AG09319 (cell line): Measurements from ENCODE around the gene SGCB.

ENCODE experiments used
- DNase-seq: peaks from one replicate; pipeline ENCODE4 v3.0.0-alpha.2; 2010; ENCODE audit warnings: low read depth; ENCODE audit errors: extremely low read depth
- TF ChIP-seq, protein P1 (sequence below): IDR thresholded peaks from 2 replicates; pipeline ENCODE4 v1.5.1; 2011; ENCODE audit warnings: low read depth, mild to moderate bottlenecking, inconsistent platforms, low read length, moderate library complexity

The SGCB gene

GRCh38 chr4:51995647-51996220, 42.4 kb downstream of the SGCB start:
- TF ChIP-seq, protein P1, sequence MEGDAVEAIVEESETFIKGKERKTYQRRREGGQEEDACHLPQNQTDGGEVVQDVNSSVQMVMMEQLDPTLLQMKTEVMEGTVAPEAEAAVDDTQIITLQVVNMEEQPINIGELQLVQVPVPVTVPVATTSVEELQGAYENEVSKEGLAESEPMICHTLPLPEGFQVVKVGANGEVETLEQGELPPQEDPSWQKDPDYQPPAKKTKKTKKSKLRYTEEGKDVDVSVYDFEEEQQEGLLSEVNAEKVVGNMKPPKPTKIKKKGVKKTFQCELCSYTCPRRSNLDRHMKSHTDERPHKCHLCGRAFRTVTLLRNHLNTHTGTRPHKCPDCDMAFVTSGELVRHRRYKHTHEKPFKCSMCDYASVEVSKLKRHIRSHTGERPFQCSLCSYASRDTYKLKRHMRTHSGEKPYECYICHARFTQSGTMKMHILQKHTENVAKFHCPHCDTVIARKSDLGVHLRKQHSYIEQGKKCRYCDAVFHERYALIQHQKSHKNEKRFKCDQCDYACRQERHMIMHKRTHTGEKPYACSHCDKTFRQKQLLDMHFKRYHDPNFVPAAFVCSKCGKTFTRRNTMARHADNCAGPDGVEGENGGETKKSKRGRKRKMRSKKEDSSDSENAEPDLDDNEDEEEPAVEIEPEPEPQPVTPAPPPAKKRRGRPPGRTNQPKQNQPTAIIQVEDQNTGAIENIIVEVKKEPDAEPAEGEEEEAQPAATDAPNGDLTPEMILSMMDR: no peak
- DNase-seq: no peak
